HG03342 (cell line): ENCODE results near the gene FAM114A1.
"Not testable (repeated sequence)": the region's sequence is repeated elsewhere in the genome, so short reads cannot be mapped to it uniquely, and the experiment has no call there.

ENCODE experiments used
- ATAC-seq: cut with Tn5 transposase; IDR thresholded peaks from one replicate; pipeline ENCODE4 v1.9.1; 2021; ENCODE audit warnings: mild to moderate bottlenecking, moderate library complexity; ENCODE audit not compliant: unreplicated experiment

Gene FAM114A1

DNA sequence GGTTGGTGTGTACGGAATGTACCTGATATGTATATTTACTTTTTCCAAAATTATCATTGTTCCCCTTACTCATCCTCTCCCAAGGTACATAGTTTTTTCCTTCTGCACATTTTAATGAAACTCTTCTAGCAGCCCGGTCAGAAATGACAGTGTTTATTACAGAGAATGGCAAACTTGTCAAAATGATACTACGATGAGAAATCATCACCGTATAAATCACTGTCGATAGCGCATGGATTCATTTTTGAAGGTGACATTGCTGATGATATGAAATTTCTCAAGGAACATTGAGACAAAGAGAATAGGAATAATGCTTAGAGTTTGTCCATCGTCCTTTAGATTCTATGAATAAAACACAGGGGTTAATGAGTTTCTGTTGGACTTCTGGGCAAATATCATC, 30.6 kb downstream of the FAM114A1 start:
- ATAC-seq, result no peak

DNA sequence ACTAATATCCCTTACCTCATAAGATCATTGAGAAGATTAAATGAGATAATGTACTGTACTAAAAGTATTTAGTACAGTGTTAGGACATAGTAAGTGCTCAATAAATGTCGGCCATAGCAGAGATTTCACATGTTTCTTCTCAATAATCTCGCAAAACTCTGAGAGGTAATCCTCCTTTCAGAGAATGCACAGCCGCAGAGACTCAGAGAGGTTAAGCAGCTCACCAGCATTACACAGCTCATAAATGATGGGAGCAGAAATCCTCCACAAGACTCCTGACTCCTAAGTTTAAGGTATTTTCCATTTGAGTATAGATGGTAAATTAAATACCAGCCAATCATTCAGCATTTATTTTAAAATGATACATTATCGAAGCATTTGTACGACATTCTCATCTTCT, 34.6 kb downstream of the FAM114A1 start:
- no peak for ATAC-seq

DNA sequence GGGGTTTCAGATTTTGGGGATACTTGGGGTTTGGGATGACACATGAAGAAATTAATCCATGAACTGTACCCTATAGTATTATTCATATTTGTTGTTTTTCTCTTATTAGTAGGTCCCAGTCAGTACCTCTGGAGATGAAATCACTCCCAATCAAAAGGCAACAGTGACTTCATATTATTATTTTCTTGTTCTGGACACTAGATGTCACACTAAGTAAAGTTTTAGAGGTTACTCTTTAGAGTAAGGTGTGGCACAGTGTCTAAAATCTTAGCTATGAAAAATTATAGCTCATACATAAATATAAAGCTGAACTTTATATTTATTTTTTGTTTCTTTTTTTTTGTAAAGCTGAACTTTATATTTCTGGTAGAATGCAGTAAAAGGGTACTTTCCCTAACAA, 35.1 kb downstream of the FAM114A1 start:
- no peak for ATAC-seq

GRCh38 chr4:38904090-38904666, 36.6 kb downstream of the FAM114A1 start:
- ATAC-seq, result no peak

- ATAC-seq, result no peak
Observed at GRCh38 chr4:38904682-38905081, 37.1 kb downstream of the FAM114A1 start.

DNA sequence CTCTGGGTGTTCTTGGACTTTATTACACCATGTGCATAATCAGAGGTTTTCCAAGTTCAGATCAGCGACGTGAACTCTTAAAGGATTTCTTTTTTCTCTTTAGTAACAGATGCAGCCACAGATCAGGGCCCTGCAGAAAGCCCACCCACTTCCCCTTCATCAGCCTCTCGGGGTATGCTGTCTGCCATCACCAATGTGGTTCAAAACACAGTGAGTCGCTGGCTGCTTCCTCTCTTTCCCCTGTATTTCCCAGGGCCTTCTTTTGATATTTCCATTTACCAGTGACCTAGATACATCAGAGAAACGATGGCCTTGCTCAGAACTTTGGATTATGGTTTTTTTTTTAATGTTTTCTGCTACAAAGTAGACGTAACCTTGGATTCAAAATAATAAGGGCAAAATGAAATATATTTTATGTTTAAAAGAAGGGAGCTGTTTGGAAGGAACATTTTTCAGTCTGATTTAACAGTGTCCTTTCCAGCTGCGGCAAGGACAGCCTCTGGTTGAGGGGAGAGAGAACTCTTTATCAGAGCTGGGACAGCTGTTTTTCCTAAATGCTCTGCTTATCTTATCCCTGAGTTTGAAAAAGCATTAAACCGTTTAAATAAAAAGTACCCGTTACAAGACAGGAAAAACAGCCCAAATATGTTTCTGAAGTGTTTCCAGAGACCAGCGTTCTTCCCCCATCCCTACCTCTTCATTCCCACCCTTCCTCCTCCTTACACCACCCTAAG, 38.2 kb downstream of the FAM114A1 start:
- no peak for ATAC-seq

GRCh38 chr4:38907696-38908270, 40.2 kb downstream of the FAM114A1 start:
- no peak for ATAC-seq

DNA sequence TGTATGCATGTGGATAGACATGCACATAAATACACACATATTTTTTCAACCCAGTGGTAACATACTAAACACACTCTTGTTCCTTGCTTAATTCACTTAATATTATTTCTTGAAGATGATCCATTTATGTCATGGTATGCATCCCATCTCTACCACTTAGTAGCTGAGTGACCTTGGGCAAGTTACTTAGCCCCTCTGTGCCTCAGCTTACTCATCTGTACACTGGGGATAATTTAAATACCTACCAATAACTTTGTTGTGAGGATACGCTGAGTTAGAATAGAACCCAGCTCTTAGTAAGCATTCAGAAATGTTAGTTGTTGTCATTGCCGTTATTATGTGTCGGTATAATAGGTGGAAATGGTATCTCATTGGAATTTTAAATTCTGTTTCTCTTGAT, 41.4 kb downstream of the FAM114A1 start:
- ATAC-seq, result no peak

GRCh38 chr4:38911257-38911656, 43.7 kb downstream of the FAM114A1 start:
- ATAC-seq, result no peak

DNA sequence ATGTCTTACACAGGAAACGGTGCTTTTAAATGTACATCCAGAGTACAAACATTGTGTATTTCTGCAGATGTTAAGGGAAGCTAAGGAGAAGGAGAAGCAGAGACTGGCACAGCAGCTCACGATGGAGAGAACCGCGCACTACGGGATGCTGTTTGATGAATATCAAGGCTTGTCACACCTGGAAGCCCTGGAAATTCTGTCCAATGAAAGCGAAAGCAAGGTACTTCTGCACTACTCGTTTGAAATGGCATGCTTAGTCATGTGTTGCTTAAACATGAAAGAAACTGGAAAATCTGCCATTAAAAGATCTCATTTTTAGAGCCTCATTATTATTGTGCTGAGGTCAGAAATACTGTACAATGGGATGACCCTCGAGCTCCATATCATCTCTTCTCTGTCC, 47.2 kb downstream of the FAM114A1 start:
- peak; percentile 56 for ATAC-seq

GRCh38 chr4:38916267-38916666, 48.7 kb downstream of the FAM114A1 start:
- not testable (repeated sequence) for ATAC-seq

- ATAC-seq, result no peak
Observed at GRCh38 chr4:38917481-38918025, 49.9 kb downstream of the FAM114A1 start.

GRCh38 chr4:38919494-38919893, 51.9 kb downstream of the FAM114A1 start:
- no peak for ATAC-seq

DNA sequence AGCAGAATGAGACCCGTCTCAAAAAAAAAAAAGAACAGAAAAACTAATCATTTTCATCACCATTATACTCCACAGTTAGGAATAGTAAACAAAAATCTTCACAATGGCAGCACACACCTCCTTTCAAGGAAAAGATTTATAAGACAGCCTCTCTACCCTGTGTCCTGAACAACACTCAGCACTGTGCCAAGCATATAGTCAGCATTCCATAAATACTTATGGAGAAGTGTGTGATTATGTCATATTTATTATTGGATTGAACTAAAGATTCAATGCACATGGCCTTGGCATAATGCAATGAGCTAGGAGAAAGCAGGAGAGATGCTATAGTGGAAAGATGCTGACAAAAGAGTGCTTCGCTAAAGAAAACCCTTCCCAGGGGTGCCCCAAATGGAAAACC, 52.6 kb downstream of the FAM114A1 start:
- ATAC-seq, result no peak

- ATAC-seq, result no peak
Observed at GRCh38 chr4:38920677-38921076, 53.1 kb downstream of the FAM114A1 start.

- no peak for ATAC-seq
Observed at GRCh38 chr4:38921151-38921550, 53.5 kb downstream of the FAM114A1 start.

DNA sequence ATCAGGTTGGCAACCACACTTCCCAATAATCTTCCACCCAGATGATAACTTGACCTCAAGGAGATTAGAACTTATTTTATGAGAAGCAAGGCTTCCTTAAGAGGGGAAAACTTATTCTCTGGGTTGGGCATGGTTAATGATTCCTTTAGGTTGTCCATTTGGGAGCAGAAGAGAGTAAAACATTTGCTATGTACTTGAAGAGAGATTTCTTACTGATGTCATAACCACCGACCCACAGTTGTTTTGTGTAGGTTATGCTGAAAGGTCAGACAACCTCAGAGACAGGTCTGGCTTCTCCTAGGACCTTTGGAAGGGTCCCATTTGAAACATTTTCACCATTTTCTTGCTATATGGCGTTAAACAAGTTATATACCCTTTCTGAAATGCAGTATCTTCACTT, 56.1 kb downstream of the FAM114A1 start:
- no peak for ATAC-seq

GRCh38 chr4:38924353-38924752, 56.7 kb downstream of the FAM114A1 start:
- ATAC-seq, result no peak

DNA sequence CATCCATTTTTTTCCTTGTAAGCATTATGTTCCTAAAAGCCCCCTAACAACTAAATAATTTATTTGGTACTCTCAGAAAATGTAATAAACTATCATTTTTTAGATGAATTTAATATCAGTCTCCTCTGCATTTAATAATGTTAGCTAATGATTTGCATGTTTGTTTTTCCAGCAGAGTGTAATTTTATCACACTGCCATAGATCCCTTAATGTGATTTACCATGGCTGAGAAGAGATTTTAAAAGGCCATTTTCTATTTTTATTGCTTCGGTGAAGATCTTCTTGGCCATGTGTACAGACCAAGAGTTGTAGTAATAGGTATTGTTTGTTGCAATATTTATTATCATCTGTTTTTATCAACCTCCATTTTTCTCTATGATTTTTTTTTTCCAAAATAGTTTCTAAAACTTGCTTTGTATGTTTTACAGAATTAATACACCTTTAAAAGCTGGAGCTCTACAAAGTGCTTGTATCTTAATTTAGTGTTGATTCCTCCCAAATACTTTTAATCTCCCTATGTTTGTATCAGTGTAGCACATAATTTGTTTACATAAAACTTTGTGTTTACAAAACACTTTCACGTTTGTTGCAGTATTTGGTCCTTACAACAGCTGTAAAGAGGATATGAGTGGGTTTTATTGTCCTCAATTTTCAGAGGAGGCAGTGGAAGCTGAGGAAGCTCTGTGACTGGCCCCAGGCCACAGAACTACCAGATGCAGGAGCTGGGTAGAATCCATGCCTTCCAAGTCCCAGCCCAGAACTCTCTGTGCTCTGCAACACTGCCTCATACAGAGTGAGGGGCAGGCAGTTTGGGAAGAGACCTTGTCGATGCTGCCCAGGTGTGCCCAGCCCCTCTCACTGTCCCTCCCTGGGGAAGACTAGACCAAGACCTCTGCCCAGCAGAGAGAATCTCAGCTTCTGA, 58.1 kb downstream of the FAM114A1 start:
- no peak for ATAC-seq

DNA sequence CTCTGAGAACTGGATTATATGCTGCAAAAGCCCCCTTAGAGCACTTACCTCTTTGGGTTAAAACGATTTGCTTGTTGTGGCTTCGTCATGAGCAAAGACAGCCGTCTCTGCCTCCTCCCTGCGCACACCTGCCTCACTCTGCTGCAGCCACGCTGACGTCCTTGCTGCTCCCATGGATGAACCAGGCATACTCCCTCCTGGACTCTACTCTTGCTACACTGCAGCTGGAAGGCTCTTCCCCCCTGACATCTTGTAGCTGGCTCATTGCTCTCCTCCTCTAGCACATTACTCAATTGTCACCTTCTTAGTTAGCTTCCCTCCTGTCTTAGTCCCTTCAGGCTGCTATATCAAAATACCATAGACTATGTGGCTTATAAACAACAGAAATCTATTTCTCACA, 59.3 kb downstream of the FAM114A1 start:
- ATAC-seq, result no peak

- ATAC-seq, result no peak
Observed at GRCh38 chr4:38928568-38928967, 61.0 kb downstream of the FAM114A1 start.
